C4-2B (cell line): ENCODE measurements around the gene ARMC8.

Source experiments
- ZFX ChIP-seq: fragments of 450-650 bp; IDR thresholded peaks from 2 replicates; pipeline ENCODE4 v1.6.1; 2017
- TF ChIP-seq, protein P1 (sequence below): fragments of 450-650 bp; conservative IDR thresholded peaks from 2 replicates; pipeline ENCODE4 v1.5.1; 2017; ENCODE audit warnings: mild to moderate bottlenecking

DNA sequence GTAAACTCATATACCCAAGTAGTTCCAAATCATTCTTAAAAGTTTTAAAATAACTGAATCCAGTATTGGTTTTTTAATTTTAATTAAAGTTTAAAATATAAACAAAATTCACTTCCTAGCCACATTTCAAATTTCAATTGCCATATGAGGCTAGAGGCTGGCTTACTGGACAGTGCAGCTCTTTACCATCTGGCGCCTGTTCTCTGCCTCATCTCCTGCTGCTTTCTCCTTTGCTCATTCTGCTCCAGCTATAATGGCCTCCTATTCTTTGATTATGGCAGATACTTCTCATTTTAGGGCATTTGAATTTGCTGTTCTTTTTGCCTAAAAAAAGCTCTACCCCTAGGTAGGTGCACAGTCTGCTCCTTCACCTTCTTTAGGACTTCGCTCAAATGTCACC, 19.1 kb downstream of the ARMC8 start:
- TF ChIP-seq, protein P1, sequence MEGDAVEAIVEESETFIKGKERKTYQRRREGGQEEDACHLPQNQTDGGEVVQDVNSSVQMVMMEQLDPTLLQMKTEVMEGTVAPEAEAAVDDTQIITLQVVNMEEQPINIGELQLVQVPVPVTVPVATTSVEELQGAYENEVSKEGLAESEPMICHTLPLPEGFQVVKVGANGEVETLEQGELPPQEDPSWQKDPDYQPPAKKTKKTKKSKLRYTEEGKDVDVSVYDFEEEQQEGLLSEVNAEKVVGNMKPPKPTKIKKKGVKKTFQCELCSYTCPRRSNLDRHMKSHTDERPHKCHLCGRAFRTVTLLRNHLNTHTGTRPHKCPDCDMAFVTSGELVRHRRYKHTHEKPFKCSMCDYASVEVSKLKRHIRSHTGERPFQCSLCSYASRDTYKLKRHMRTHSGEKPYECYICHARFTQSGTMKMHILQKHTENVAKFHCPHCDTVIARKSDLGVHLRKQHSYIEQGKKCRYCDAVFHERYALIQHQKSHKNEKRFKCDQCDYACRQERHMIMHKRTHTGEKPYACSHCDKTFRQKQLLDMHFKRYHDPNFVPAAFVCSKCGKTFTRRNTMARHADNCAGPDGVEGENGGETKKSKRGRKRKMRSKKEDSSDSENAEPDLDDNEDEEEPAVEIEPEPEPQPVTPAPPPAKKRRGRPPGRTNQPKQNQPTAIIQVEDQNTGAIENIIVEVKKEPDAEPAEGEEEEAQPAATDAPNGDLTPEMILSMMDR: no peak
- TF ChIP-seq ZFX: no peak
